Fibroblast of lung (primary cell): ENCODE data around the gene STYXL2. TPM values are rescaled to one million over a fixed set of nuclear protein-coding genes. Genes with fewer than 3 reads are reported as not detected.

ENCODE experiments used
- DNase-seq, 2 donors: peaks; one replicate each; pipeline versions ENCODE4 v3.0.0 to v3.0.0-alpha.2; 2010; ENCODE audit warnings: low read depth in 2 of 2
- H2AFZ ChIP-seq: 2 replicates; pipeline ENCODE4 v1.5.1; 2012; ENCODE audit warnings: low read length, control low read depth, inconsistent platforms
- H3K27ac ChIP-seq: 2 replicates; pipeline ENCODE4 v1.5.1; 2011; ENCODE audit warnings: low read length, control low read depth; ENCODE audit not compliant: insufficient read depth
- H3K27me3 ChIP-seq: 2 replicates; pipeline ENCODE4 v1.5.1; 2011; ENCODE audit warnings: mild to moderate bottlenecking, low read length; ENCODE audit not compliant: control insufficient read depth, insufficient read depth
- H3K36me3 ChIP-seq: 2 replicates; pipeline ENCODE4 v1.5.1; 2011; ENCODE audit warnings: low read length; ENCODE audit not compliant: control insufficient read depth, insufficient read depth
- H3K4me1 ChIP-seq: 2 replicates; pipeline ENCODE4 v1.5.1; 2011; ENCODE audit warnings: low read length; ENCODE audit not compliant: control insufficient read depth, insufficient read depth; ENCODE audit errors: extremely low read depth
- H3K4me2 ChIP-seq: 2 replicates; pipeline ENCODE4 v1.5.1; 2011; ENCODE audit warnings: low read length, control low read depth; ENCODE audit not compliant: insufficient read depth; ENCODE audit errors: extremely low read depth
- H3K4me3 ChIP-seq, 4 experiments: fragments of 200-600 bp in 1 of 4; sonication (generic) in 1 of 4; replicated peaks in 1 of 4; 2 replicates each; pipeline ENCODE4 v1.5.1; 2011 to 2016; ENCODE audit warnings: low read length in 4 of 4, low read depth in 3 of 4, mild to moderate bottlenecking in 3 of 4, control low read depth in 2 of 4, inconsistent platforms in 1 of 4, mixed read lengths in 1 of 4; ENCODE audit not compliant: insufficient read depth in 1 of 4; ENCODE audit errors: control extremely low read depth in 1 of 4
- H3K79me2 ChIP-seq: 2 replicates; pipeline ENCODE4 v1.5.1; 2012; ENCODE audit warnings: mild to moderate bottlenecking, low read length, inconsistent platforms; ENCODE audit not compliant: control insufficient read depth, insufficient read depth
- H3K9ac ChIP-seq: 2 replicates; pipeline ENCODE4 v1.5.1; 2011; ENCODE audit warnings: mild to moderate bottlenecking, low read length, control low read depth; ENCODE audit not compliant: insufficient read depth
- H3K9me3 ChIP-seq: 2 replicates; pipeline ENCODE4 v1.5.1; 2012; ENCODE audit warnings: low read depth, low read length; ENCODE audit not compliant: control insufficient read depth, insufficient read depth
- H4K20me1 ChIP-seq: 2 replicates; pipeline ENCODE4 v1.5.1; 2011; ENCODE audit warnings: low read length; ENCODE audit not compliant: control insufficient read depth, insufficient read depth; ENCODE audit errors: extremely low read depth
- EZH2 ChIP-seq: IDR thresholded peaks from 2 replicates; pipeline ENCODE4 v1.5.1; 2012; ENCODE audit warnings: low read length, control low read depth, mild to moderate bottlenecking; ENCODE audit errors: missing control alignments
- polyA plus RNA-seq, 2 donors: library from polyadenylated mRNA; depleted of rRNA in 1 of 2; stranded (reverse) in 1 of 2; unstranded in 1 of 2; fragments of >200 nt; gene quantifications; 2 replicates each; pipeline ENCODE4 v1.2.1, GENCODE V29; 2011 to 2012; ENCODE audit warnings: missing spikeins in 1 of 2
- total RNA-seq: library from RNA; depleted of rRNA; stranded (reverse); fragments of >200 nt; gene quantifications from 2 replicates; pipeline ENCODE4 v1.2.1, GENCODE V29; 2014
- TF ChIP-seq, protein P1 (sequence below), 2 donors: IDR thresholded peaks in 1 of 2; conservative IDR thresholded peaks in 1 of 2; 1 replicate in 1 of 2; 2 replicates in 1 of 2; pipeline ENCODE4 v1.5.1; 2011 to 2012; ENCODE audit warnings: low read length in 2 of 2, control low read depth in 1 of 2, inconsistent platforms in 1 of 2, low read depth in 1 of 2, mild to moderate bottlenecking in 1 of 2

Gene STYXL2
- total and polyA plus RNA-seq, 2 donors (not counting 1 experiment from before 2014, with no cell fraction given) = not detected

GRCh38 chr1:167099851-167100250, 6.0 kb downstream of the STYXL2 start:
- Histone ChIP-seq H3K79me2 (no peaks in the 10 kb centered on the region), H3K9ac (no peak overlapping the region), H2AFZ (no peak overlapping the region), H3K9me3 (no peaks in the 10 kb centered on the region), H3K4me2 (no peak overlapping the region), H3K36me3 (no peaks in the 10 kb centered on the region), H3K4me3 (no peak overlapping the region), H4K20me1 (no peaks in the 10 kb centered on the region), H3K4me1 (no peaks in the 10 kb centered on the region), H3K27ac (no peak overlapping the region), H3K27me3 (no peaks in the 10 kb centered on the region)
- DNase-seq = no peak
- TF ChIP-seq, protein P1, sequence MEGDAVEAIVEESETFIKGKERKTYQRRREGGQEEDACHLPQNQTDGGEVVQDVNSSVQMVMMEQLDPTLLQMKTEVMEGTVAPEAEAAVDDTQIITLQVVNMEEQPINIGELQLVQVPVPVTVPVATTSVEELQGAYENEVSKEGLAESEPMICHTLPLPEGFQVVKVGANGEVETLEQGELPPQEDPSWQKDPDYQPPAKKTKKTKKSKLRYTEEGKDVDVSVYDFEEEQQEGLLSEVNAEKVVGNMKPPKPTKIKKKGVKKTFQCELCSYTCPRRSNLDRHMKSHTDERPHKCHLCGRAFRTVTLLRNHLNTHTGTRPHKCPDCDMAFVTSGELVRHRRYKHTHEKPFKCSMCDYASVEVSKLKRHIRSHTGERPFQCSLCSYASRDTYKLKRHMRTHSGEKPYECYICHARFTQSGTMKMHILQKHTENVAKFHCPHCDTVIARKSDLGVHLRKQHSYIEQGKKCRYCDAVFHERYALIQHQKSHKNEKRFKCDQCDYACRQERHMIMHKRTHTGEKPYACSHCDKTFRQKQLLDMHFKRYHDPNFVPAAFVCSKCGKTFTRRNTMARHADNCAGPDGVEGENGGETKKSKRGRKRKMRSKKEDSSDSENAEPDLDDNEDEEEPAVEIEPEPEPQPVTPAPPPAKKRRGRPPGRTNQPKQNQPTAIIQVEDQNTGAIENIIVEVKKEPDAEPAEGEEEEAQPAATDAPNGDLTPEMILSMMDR (conservative IDR thresholded peaks at IDR 0.05 in 1 of 2, IDR thresholded peaks at IDR 0.05 in 1 of 2; ENCODE audit: low read depth in 1 of 2, low read length in 2 of 2) = no peak
- TF ChIP-seq EZH2 = no peak

DNA sequence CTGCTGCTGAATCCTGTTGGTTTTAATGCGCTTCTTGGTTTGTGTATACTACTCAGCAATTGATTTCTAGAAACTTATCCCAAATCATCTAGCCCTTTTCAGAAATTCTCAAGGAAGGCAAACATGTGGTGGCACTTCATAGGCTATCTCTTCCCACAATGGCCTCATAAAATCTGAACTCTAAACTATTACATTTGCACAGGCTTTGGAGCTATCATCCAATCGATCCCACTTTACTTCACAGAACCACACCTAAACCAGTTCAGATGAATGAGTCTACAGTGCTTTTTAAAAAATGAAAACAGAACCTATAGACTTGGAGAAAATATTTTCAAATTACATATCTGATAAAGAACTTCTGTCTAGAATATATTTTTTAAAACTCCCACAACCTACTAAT, 6.9 kb downstream of the STYXL2 start:
- no peak overlapping the region for H3K27ac ChIP-seq
- no peak overlapping the region for H3K9ac ChIP-seq
- no peaks in the 10 kb centered on the region for H3K4me1 ChIP-seq
- no peak overlapping the region for H2AFZ ChIP-seq
- no peak for DNase-seq
- no peaks in the 10 kb centered on the region for H4K20me1 ChIP-seq
- no peaks in the 10 kb centered on the region for H3K36me3 ChIP-seq
- H3K27me3 ChIP-seq = no peaks in the 10 kb centered on the region
- H3K4me3 ChIP-seq = no peak overlapping the region
- TF ChIP-seq EZH2 = no peak
- TF ChIP-seq, protein P1 (conservative IDR thresholded peaks at IDR 0.05 in 1 of 2, IDR thresholded peaks at IDR 0.05 in 1 of 2; ENCODE audit: low read depth in 1 of 2, low read length in 2 of 2) = no peak
- H3K9me3 ChIP-seq = no peaks in the 10 kb centered on the region
- H3K4me2 ChIP-seq = no peak overlapping the region
- no peaks in the 10 kb centered on the region for H3K79me2 ChIP-seq

DNA sequence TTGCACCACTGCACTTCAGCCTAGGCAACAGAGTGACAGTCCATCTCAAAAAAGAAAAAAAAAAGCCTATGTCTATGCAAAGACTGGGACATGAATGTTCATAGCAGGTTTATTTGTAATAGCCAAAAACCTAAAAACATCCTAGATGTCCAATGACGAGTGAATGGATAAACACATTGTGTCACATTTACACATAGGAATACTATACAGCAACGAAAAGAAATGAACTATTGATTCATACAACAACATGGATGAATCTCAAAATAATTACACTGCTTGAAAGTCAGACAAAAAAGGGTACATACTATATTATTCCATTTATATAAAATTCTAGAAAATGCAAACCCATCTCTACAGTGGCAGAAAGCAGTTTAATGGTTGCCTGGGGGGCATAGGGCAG, 7.9 kb downstream of the STYXL2 start:
- DNase-seq = no peak
- H2AFZ ChIP-seq = no peak overlapping the region
- no peaks in the 10 kb centered on the region for H3K79me2 ChIP-seq
- no peak overlapping the region for H3K4me3 ChIP-seq
- H3K9me3 ChIP-seq = no peaks in the 10 kb centered on the region
- no peak overlapping the region for H3K27ac ChIP-seq
- H4K20me1 ChIP-seq = no peaks in the 10 kb centered on the region
- no peak overlapping the region for H3K4me2 ChIP-seq
- H3K27me3 ChIP-seq = no peaks in the 10 kb centered on the region
- H3K9ac ChIP-seq = no peak overlapping the region
- H3K4me1 ChIP-seq = no peaks in the 10 kb centered on the region
- no peak for TF ChIP-seq EZH2
- TF ChIP-seq, protein P1 (conservative IDR thresholded peaks at IDR 0.05 in 1 of 2, IDR thresholded peaks at IDR 0.05 in 1 of 2; ENCODE audit: low read depth in 1 of 2, low read length in 2 of 2) = no peak
- no peaks in the 10 kb centered on the region for H3K36me3 ChIP-seq
